Testis (tissue), 2 donors: ENCODE measurements around the gene TPRX2.

ENCODE experiments used
- POLR2A ChIP-seq: fragments of 450-650 bp; IDR thresholded peaks from one replicate; pipeline ENCODE4 v1.6.1; 2017; ENCODE audit warnings: antibody characterized with exemption, mild to moderate bottlenecking, moderate library complexity
- TF ChIP-seq, protein P1 (sequence below), 3 experiments: fragments of 450-650 bp in 2 of 3; fragments of 200-600 bp in 1 of 3; sonication (generic) in 1 of 3; IDR thresholded peaks; one replicate each; pipeline ENCODE4 v1.5.1; 2016 to 2019; ENCODE audit warnings: antibody characterized with exemption in 3 of 3, mild to moderate bottlenecking in 2 of 3, moderate library complexity in 1 of 3

DNA sequence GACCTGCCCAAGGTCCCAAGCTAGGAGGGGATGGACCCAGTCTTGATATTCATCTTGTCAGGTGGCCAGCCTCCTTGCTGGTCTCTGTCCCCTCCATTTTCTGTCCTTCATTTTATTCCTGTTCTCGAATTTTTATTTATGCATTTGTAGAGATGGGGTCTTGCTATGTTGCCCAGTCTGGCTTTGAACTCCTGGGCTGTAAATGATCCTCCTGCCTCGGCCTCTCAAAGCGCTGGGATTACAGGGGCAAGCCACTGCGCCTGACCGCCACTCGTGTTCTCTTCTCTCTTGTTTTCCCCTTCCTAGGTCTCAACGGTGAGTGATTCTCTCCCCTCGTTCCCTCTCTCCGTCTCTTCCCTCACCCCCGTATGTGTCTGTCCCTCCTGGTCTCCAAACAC is 10.6 kb upstream of the TPRX2 start:
- TF ChIP-seq, protein P1, sequence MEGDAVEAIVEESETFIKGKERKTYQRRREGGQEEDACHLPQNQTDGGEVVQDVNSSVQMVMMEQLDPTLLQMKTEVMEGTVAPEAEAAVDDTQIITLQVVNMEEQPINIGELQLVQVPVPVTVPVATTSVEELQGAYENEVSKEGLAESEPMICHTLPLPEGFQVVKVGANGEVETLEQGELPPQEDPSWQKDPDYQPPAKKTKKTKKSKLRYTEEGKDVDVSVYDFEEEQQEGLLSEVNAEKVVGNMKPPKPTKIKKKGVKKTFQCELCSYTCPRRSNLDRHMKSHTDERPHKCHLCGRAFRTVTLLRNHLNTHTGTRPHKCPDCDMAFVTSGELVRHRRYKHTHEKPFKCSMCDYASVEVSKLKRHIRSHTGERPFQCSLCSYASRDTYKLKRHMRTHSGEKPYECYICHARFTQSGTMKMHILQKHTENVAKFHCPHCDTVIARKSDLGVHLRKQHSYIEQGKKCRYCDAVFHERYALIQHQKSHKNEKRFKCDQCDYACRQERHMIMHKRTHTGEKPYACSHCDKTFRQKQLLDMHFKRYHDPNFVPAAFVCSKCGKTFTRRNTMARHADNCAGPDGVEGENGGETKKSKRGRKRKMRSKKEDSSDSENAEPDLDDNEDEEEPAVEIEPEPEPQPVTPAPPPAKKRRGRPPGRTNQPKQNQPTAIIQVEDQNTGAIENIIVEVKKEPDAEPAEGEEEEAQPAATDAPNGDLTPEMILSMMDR (IDR thresholded peaks at IDR 0.05) = no peak
- TF ChIP-seq POLR2A = no peak
